GM23338 (cell line): ENCODE results near the gene LYL1. TPM values are rescaled to one million over a fixed set of nuclear protein-coding genes. Genes with fewer than 3 reads are reported as not detected.
A peak's percentile ranks its signal among the peaks of the same experiment; 100 is the strongest.

Experiments used
- ATAC-seq: fragments of 200-7000 bp; cut with Tn5 transposase; 3 replicates; pipeline ENCODE4 v1.9.1; 2020
- DNase-seq: peaks from one replicate; pipeline ENCODE4 v3.0.0-alpha.2; 2015; ENCODE audit warnings: low spot score
- H2AFZ ChIP-seq: fragments of 200-600 bp; sonication (generic); 2 replicates; pipeline ENCODE4 v1.8.0; 2016; ENCODE audit warnings: antibody characterized with exemption, mild to moderate bottlenecking, moderate library complexity
- H3F3A ChIP-seq: fragments of 200-600 bp; sonication (generic); replicated peaks from 2 replicates; pipeline ENCODE4 v1.8.0; 2017; ENCODE audit warnings: antibody characterized with exemption, mixed run types, low read depth
- H3K27ac ChIP-seq: fragments of 200-600 bp; sonication (generic); 2 replicates; pipeline ENCODE4 v1.6.1; 2016; ENCODE audit warnings: low read depth
- H3K27me3 ChIP-seq: fragments of 200-600 bp; sonication (generic); 2 replicates; pipeline ENCODE4 v1.8.0; 2016; ENCODE audit warnings: mild to moderate bottlenecking, mixed run types, moderate library complexity; ENCODE audit not compliant: insufficient read depth
- H3K36me3 ChIP-seq: fragments of 200-600 bp; sonication (generic); 2 replicates; pipeline ENCODE4 v1.8.0; 2016; ENCODE audit warnings: mild to moderate bottlenecking; ENCODE audit not compliant: insufficient read depth
- H3K4me1 ChIP-seq: fragments of 200-600 bp; sonication (generic); 2 replicates; pipeline ENCODE4 v1.8.0; 2016; ENCODE audit warnings: mild to moderate bottlenecking, moderate library complexity; ENCODE audit not compliant: insufficient read depth
- H3K4me2 ChIP-seq: fragments of 200-600 bp; sonication (generic); 2 replicates; pipeline ENCODE4 v1.7.1; 2017; ENCODE audit warnings: mixed run types
- H3K4me3 ChIP-seq: fragments of 200-600 bp; sonication (generic); 2 replicates; pipeline ENCODE4 v1.6.1; 2016; ENCODE audit warnings: mixed run types
- H3K79me2 ChIP-seq: fragments of 200-600 bp; sonication (generic); replicated peaks from 2 replicates; pipeline ENCODE4 v1.8.0; 2017; ENCODE audit warnings: mild to moderate bottlenecking; ENCODE audit not compliant: insufficient read depth
- H3K9me2 ChIP-seq: fragments of 200-600 bp; sonication (generic); 2 replicates; pipeline ENCODE4 v1.8.0; 2017; ENCODE audit not compliant: insufficient read depth
- H4K20me1 ChIP-seq: fragments of 200-600 bp; sonication (generic); replicated peaks from 2 replicates; pipeline ENCODE4 v1.8.0; 2017; ENCODE audit warnings: mild to moderate bottlenecking; ENCODE audit not compliant: insufficient read depth
- H3K27ac Mint-ChIP-seq: 2 replicates; pipeline ENCODE4 v1.8.0; 2020; ENCODE audit warnings: inconsistent platforms, mild to moderate bottlenecking, moderate library complexity, mixed read lengths
- H3K27me3 Mint-ChIP-seq: 3 replicates; pipeline ENCODE4 v1.8.0; 2022; ENCODE audit warnings: low read depth, mild to moderate bottlenecking, moderate library complexity, mixed read lengths, inconsistent platforms; ENCODE audit not compliant: insufficient read depth, poor library complexity
- H3K36me3 Mint-ChIP-seq: 3 replicates; pipeline ENCODE4 v1.8.0; 2021; ENCODE audit warnings: low read depth, mild to moderate bottlenecking, inconsistent platforms, moderate library complexity, mixed read lengths
- H3K4me1 Mint-ChIP-seq: 3 replicates; pipeline ENCODE4 v1.8.0; 2020; ENCODE audit warnings: mild to moderate bottlenecking, inconsistent platforms, mixed read lengths
- H3K4me3 Mint-ChIP-seq: 3 replicates; pipeline ENCODE4 v1.8.0; 2021; ENCODE audit warnings: moderate library complexity, mild to moderate bottlenecking, inconsistent platforms, mixed read lengths
- H3K9me3 Mint-ChIP-seq: 3 replicates; pipeline ENCODE4 v1.8.0; 2020; ENCODE audit warnings: moderate library complexity, mild to moderate bottlenecking, inconsistent platforms, mixed read lengths
- CTCF ChIP-seq, 2 experiments: fragments of 200-600 bp in 1 of 2; sonication (generic) in 1 of 2; conservative IDR thresholded peaks; 2 replicates each; pipeline versions ENCODE4 v1.5.1 to v1.6.1; 2016 to 2017; ENCODE audit warnings: antibody characterized with exemption in 2 of 2, low read depth in 2 of 2, mild to moderate bottlenecking in 2 of 2, moderate library complexity in 1 of 2
- ETS1 ChIP-seq: IDR thresholded peaks from 2 replicates; pipeline ENCODE4 v1.6.1; 2016; ENCODE audit warnings: antibody characterized with exemption
- EZH2 ChIP-seq: fragments of 200-600 bp; sonication (generic); IDR thresholded peaks from one replicate; pipeline ENCODE4 v1.8.0; 2017; ENCODE audit warnings: antibody characterized with exemption, mild to moderate bottlenecking, low read depth; ENCODE audit not compliant: unreplicated experiment
- EZH2phosphoT487 ChIP-seq: fragments of 200-600 bp; sonication (generic); IDR thresholded peaks from one replicate; pipeline ENCODE4 v1.8.1; 2018; ENCODE audit warnings: antibody characterized with exemption; ENCODE audit not compliant: unreplicated experiment
- JUNB ChIP-seq: IDR thresholded peaks from one replicate; pipeline ENCODE4 v1.6.1; 2016; ENCODE audit warnings: antibody characterized with exemption; ENCODE audit not compliant: unreplicated experiment
- NANOG ChIP-seq: IDR thresholded peaks from 2 replicates; pipeline ENCODE4 v1.6.1; 2016; ENCODE audit warnings: antibody characterized with exemption, borderline replicate concordance
- POLR2AphosphoS5 ChIP-seq: IDR thresholded peaks from 2 replicates; pipeline ENCODE4 v1.6.1; 2016; ENCODE audit warnings: antibody characterized with exemption, low read depth
- REST ChIP-seq: IDR thresholded peaks from one replicate; pipeline ENCODE4 v1.6.1; 2018; ENCODE audit warnings: antibody characterized with exemption; ENCODE audit not compliant: unreplicated experiment
- STAT1 ChIP-seq: IDR thresholded peaks from one replicate; pipeline ENCODE4 v1.6.1; 2016; ENCODE audit warnings: antibody characterized with exemption; ENCODE audit not compliant: unreplicated experiment
- ZNF114 ChIP-seq: fragments of 250-450 bp; sonication (Bioruptor Pico); IDR thresholded peaks from 2 replicates; pipeline ENCODE4 v1.5.0; 2020; ENCODE audit warnings: mild to moderate bottlenecking, moderate library complexity
- ZNF331 ChIP-seq: fragments of 250-450 bp; sonication (Bioruptor Pico); IDR thresholded peaks from 2 replicates; pipeline ENCODE4 v1.5.0; 2020; ENCODE audit warnings: low read depth, mild to moderate bottlenecking, moderate library complexity
- ZNF462 ChIP-seq: fragments of 250-450 bp; sonication (Bioruptor Pico); IDR thresholded peaks from 2 replicates; pipeline ENCODE4 v1.5.0; 2020; ENCODE audit warnings: mild to moderate bottlenecking, moderate library complexity
- polyA plus RNA-seq: library from polyadenylated mRNA; unstranded; fragments of >200 nt; fragmentation: Nextera tagmentation; extraction: Ambion mirVana; gene quantifications from 2 replicates; pipeline ENCODE4 v1.2.1, GENCODE V29; 2016
- total RNA-seq: library from RNA; depleted of rRNA; stranded (reverse); fragments of >200 nt; shearing (Covaris generic); gene quantifications from 2 replicates; pipeline ENCODE4 v1.2.3, GENCODE V29; 2014

The LYL1 gene
- total and polyA plus RNA-seq, 2 experiments from 2014 or later: 1.2 to 2.2 TPM

- peaks cover 47% of the 10 kb centered on the region for H3K4me1 Mint-ChIP-seq
- TF ChIP-seq JUNB (no peak), ZNF462 (CRISPR knock-in tag) (no peak), REST (no peak), EZH2 (no peak), EZH2phosphoT487 (no peak), ETS1 (no peak), ZNF114 (no peak), NANOG (no peak), CTCF (conservative IDR thresholded peaks at IDR 0.05; ENCODE audit: low read depth in 2 of 2) (no peak), ZNF331 (CRISPR knock-in tag) (no peak), POLR2AphosphoS5 (no peak), STAT1 (no peak)
- Histone ChIP-seq H2AFZ (no peak overlapping the region), H3F3A (peaks cover 3% of the 10 kb centered on the region), H3K27me3 (no peaks in the 10 kb centered on the region), H3K27ac (0 out of 2 replicates have a peak overlapping the region, but pooled peaks have one; percentile 50), H3K36me3 (no peaks in the 10 kb centered on the region), H3K4me2 (no peak overlapping the region), H3K9me2 (no peaks in the 10 kb centered on the region), H3K4me3 (no peak overlapping the region), H4K20me1 (peaks cover 87% of the 10 kb centered on the region), H3K79me2 (peaks cover 98% of the 10 kb centered on the region), H3K4me1 (peaks cover 24% of the 10 kb centered on the region)
- H3K36me3 Mint-ChIP-seq: peaks cover 39% of the 10 kb centered on the region
- ATAC-seq: no peak
- peaks cover 23% of the 10 kb centered on the region for H3K27me3 Mint-ChIP-seq
- H3K27ac Mint-ChIP-seq: 0 out of 2 replicates have a peak overlapping the region, but pooled peaks have one; percentile 40
- no peak for DNase-seq
- H3K9me3 Mint-ChIP-seq: no peaks in the 10 kb centered on the region; the same call in 2 of the 3 replicates
- H3K4me3 Mint-ChIP-seq: peak overlapping the region; percentile 28; the same call in 1 of the 3 replicates
These were observed 20.6 kb upstream of the LYL1 start for GRCh38 chr19:13122980-13123957.
